NCI-H526 treated with DMSO at 0.1 percent for 48 hours (cell line): ENCODE measurements around the gene NPHS2.

ENCODE experiments used
- DNase-seq: peaks from one replicate; lab custom pipeline; 2025; lab: John Stamatoyannopoulos, UW

NPHS2 gene

GRCh38 chr1:179575497-179576314 lies at the start of gene NPHS2:
TSS of gene NPHS2 (minus strand) at chr1:179575948. CDS start at chr1:179575864, 84 bp downstream.
- no peak for DNase-seq

GRCh38 chr1:179612361-179612760 lies 36.6 kb upstream of the NPHS2 start:
- DNase-seq, result no peak

GRCh38 chr1:179601093-179601492 lies 25.3 kb upstream of the NPHS2 start:
- DNase-seq, result no peak

- peak; percentile 78 for DNase-seq
Measured at GRCh38 chr1:179599623-179600249, 24.0 kb upstream of the NPHS2 start.

GRCh38 chr1:179598631-179599030 lies 22.9 kb upstream of the NPHS2 start:
- DNase-seq, result no peak

GRCh38 chr1:179591592-179592580 lies 16.1 kb upstream of the NPHS2 start, which contains the start of gene TDRD5:
TSS of gene TDRD5 (plus strand) at chr1:179591832. CDS start at chr1:179592616, 784 bp downstream.
- peak; percentile 76 for DNase-seq

GRCh38 chr1:179591253-179591591 lies 15.5 kb upstream of the NPHS2 start:
- DNase-seq, result no peak

- no peak for DNase-seq
Measured at GRCh38 chr1:179590671-179591070, 14.9 kb upstream of the NPHS2 start.

- no peak for DNase-seq
Measured at GRCh38 chr1:179589509-179589908, 13.8 kb upstream of the NPHS2 start.

GRCh38 chr1:179588425-179589024 lies 12.8 kb upstream of the NPHS2 start:
- DNase-seq, result no peak

GRCh38 chr1:179587336-179587735 lies 11.6 kb upstream of the NPHS2 start:
- DNase-seq, result no peak

- DNase-seq, result peak; percentile 93
Measured at GRCh38 chr1:179586107-179586823, 10.5 kb upstream of the NPHS2 start.

- no peak for DNase-seq
Measured at GRCh38 chr1:179583771-179584320, 8.1 kb upstream of the NPHS2 start.

GRCh38 chr1:179576509-179576908 lies 761 bp upstream of the NPHS2 start:
- no peak for DNase-seq

- no peak for DNase-seq
Measured at GRCh38 chr1:179558078-179558477, 17.7 kb downstream of the NPHS2 start.

- DNase-seq, result no peak
Measured at GRCh38 chr1:179554427-179554826, 21.3 kb downstream of the NPHS2 start.

- no peak for DNase-seq
Measured at GRCh38 chr1:179550746-179551682, 24.7 kb downstream of the NPHS2 start.

- no peak for DNase-seq
Measured at GRCh38 chr1:179549368-179549700, 26.4 kb downstream of the NPHS2 start.

GRCh38 chr1:179548666-179549367 lies 26.9 kb downstream of the NPHS2 start:
- DNase-seq, result no peak
